HEK293 (cell line): ENCODE data around the gene REST.

Experiments
- EGR2 ChIP-seq: fragments of 450-650 bp; formaldehyde crosslinking; IDR thresholded peaks from 2 replicates; pipeline ENCODE4 v1.5.1; 2016; ENCODE audit warnings: low read depth, missing biosample characterization, missing genetic modification characterization
- GLIS2 ChIP-seq: fragments of 450-650 bp; formaldehyde crosslinking; IDR thresholded peaks from 2 replicates; pipeline ENCODE4 v1.5.1; 2016; ENCODE audit warnings: missing biosample characterization, missing genetic modification characterization
- HOXC10 ChIP-seq: sonication (generic); formaldehyde crosslinking; IDR thresholded peaks from 2 replicates; pipeline ENCODE4 v1.8.1; 2023; ENCODE audit warnings: mild to moderate bottlenecking, missing genetic modification reagents
- REPIN1 ChIP-seq: fragments of 450-650 bp; formaldehyde crosslinking; IDR thresholded peaks from 2 replicates; pipeline ENCODE4 v1.5.1; 2017; ENCODE audit warnings: missing biosample characterization, missing genetic modification characterization, low read depth
- ZBTB1 ChIP-seq: fragments of 450-650 bp; formaldehyde crosslinking; IDR thresholded peaks from 2 replicates; pipeline ENCODE4 v1.5.1; 2016; ENCODE audit warnings: missing biosample characterization, missing genetic modification characterization
- ZNF157 ChIP-seq: fragments of 450-650 bp; formaldehyde crosslinking; IDR thresholded peaks from 2 replicates; pipeline ENCODE4 v1.5.1; 2016; ENCODE audit warnings: missing biosample characterization, missing genetic modification characterization
- ZNF274 ChIP-seq, 2 experiments: fragments of 200-500 bp in 1 of 2; fragments of 450-650 bp in 1 of 2; sonication (Bioruptor generic) in 1 of 2; formaldehyde crosslinking in 1 of 2; IDR thresholded peaks; 2 replicates each; pipeline versions ENCODE4 v1.5.1 to v1.6.1; 2014 to 2016; ENCODE audit warnings: borderline replicate concordance in 1 of 2, inconsistent platforms in 1 of 2, low read length in 1 of 2, missing biosample characterization in 1 of 2, missing genetic modification characterization in 1 of 2
- ZNF561 ChIP-seq: fragments of 450-650 bp; IDR thresholded peaks from 2 replicates; pipeline ENCODE4 v1.5.1; 2018; ENCODE audit warnings: missing biosample characterization, missing genetic modification characterization, borderline replicate concordance
- ZNF707 ChIP-seq: fragments of 450-650 bp; formaldehyde crosslinking; IDR thresholded peaks from 2 replicates; pipeline ENCODE4 v1.5.1; 2016; ENCODE audit warnings: missing biosample characterization, missing genetic modification characterization
- TF ChIP-seq, protein P1 (sequence below): fragments of 450-650 bp; formaldehyde crosslinking; IDR thresholded peaks from 2 replicates; pipeline ENCODE4 v1.5.1; 2016; ENCODE audit warnings: missing biosample characterization, missing genetic modification characterization
- TF ChIP-seq, protein P2 (sequence below): fragments of 450-650 bp; formaldehyde crosslinking; IDR thresholded peaks from 2 replicates; pipeline ENCODE4 v1.5.1; 2016; ENCODE audit warnings: missing biosample characterization, missing genetic modification characterization
- TF ChIP-seq, protein P3 (sequence below): fragments of 450-650 bp; IDR thresholded peaks from 2 replicates; pipeline ENCODE4 v1.5.1; 2018; ENCODE audit warnings: missing biosample characterization, mild to moderate bottlenecking, missing genetic modification characterization
- TF ChIP-seq, protein P4 (sequence below): fragments of 450-650 bp; formaldehyde crosslinking; IDR thresholded peaks from 2 replicates; pipeline ENCODE4 v1.5.1; 2017; ENCODE audit warnings: missing biosample characterization, mild to moderate bottlenecking, missing genetic modification characterization, moderate library complexity
- TF ChIP-seq, protein P5 (sequence below): fragments of 450-650 bp; formaldehyde crosslinking; conservative IDR thresholded peaks from 2 replicates; pipeline ENCODE4 v1.5.1; 2016; ENCODE audit warnings: low read depth, missing biosample characterization, missing genetic modification characterization

DNA sequence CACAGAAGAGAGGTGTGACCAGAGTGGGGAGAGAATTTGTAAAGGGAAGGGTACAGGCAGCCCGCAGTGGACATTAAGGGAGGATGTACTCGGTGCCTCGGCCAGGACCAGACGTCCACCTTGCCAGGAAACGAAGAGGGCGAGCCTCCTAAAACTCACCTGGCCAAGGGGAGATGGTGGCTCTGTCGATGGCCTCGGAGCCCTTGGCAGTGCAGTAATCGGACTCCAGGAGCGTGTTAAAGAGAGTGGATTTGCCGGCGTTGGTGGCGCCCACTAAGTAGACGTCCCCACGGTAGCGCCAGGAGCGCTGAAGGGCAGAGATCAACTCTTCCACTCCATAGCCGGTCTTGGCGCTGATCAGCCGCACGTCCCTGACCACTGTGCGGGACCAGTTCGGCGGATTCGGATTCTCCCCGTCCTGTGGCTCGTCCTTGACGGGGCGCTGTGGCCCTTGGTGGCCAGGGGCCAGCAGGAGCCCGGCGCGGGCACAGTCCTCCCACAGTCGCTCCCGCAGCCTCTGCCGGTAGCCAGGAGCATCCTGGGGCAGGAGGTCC, 68.7 kb downstream of the REST start:
- no peak for TF ChIP-seq ZNF274 (IDR thresholded peaks at IDR 0.05; ENCODE audit: low read length)
- TF ChIP-seq ZNF274 (tag by site-specific recombination; IDR thresholded peaks at IDR 0.05; ENCODE audit: borderline replicate concordance), result no peak
- TF ChIP-seq ZBTB1 (tag by site-specific recombination), result no peak
- TF ChIP-seq, protein P1, sequence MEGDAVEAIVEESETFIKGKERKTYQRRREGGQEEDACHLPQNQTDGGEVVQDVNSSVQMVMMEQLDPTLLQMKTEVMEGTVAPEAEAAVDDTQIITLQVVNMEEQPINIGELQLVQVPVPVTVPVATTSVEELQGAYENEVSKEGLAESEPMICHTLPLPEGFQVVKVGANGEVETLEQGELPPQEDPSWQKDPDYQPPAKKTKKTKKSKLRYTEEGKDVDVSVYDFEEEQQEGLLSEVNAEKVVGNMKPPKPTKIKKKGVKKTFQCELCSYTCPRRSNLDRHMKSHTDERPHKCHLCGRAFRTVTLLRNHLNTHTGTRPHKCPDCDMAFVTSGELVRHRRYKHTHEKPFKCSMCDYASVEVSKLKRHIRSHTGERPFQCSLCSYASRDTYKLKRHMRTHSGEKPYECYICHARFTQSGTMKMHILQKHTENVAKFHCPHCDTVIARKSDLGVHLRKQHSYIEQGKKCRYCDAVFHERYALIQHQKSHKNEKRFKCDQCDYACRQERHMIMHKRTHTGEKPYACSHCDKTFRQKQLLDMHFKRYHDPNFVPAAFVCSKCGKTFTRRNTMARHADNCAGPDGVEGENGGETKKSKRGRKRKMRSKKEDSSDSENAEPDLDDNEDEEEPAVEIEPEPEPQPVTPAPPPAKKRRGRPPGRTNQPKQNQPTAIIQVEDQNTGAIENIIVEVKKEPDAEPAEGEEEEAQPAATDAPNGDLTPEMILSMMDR (tag by site-specific recombination), result no peak
- no peak for TF ChIP-seq REPIN1 (tag by site-specific recombination)
- TF ChIP-seq, protein P2, sequence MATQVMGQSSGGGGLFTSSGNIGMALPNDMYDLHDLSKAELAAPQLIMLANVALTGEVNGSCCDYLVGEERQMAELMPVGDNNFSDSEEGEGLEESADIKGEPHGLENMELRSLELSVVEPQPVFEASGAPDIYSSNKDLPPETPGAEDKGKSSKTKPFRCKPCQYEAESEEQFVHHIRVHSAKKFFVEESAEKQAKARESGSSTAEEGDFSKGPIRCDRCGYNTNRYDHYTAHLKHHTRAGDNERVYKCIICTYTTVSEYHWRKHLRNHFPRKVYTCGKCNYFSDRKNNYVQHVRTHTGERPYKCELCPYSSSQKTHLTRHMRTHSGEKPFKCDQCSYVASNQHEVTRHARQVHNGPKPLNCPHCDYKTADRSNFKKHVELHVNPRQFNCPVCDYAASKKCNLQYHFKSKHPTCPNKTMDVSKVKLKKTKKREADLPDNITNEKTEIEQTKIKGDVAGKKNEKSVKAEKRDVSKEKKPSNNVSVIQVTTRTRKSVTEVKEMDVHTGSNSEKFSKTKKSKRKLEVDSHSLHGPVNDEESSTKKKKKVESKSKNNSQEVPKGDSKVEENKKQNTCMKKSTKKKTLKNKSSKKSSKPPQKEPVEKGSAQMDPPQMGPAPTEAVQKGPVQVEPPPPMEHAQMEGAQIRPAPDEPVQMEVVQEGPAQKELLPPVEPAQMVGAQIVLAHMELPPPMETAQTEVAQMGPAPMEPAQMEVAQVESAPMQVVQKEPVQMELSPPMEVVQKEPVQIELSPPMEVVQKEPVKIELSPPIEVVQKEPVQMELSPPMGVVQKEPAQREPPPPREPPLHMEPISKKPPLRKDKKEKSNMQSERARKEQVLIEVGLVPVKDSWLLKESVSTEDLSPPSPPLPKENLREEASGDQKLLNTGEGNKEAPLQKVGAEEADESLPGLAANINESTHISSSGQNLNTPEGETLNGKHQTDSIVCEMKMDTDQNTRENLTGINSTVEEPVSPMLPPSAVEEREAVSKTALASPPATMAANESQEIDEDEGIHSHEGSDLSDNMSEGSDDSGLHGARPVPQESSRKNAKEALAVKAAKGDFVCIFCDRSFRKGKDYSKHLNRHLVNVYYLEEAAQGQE, result no peak
- no peak for TF ChIP-seq EGR2 (tag by site-specific recombination)
- TF ChIP-seq ZNF157 (tag by site-specific recombination), result no peak
- TF ChIP-seq, protein P3, sequence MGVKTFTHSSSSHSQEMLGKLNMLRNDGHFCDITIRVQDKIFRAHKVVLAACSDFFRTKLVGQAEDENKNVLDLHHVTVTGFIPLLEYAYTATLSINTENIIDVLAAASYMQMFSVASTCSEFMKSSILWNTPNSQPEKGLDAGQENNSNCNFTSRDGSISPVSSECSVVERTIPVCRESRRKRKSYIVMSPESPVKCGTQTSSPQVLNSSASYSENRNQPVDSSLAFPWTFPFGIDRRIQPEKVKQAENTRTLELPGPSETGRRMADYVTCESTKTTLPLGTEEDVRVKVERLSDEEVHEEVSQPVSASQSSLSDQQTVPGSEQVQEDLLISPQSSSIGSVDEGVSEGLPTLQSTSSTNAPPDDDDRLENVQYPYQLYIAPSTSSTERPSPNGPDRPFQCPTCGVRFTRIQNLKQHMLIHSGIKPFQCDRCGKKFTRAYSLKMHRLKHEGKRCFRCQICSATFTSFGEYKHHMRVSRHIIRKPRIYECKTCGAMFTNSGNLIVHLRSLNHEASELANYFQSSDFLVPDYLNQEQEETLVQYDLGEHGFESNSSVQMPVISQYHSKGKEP, result no peak
- TF ChIP-seq, protein P4, sequence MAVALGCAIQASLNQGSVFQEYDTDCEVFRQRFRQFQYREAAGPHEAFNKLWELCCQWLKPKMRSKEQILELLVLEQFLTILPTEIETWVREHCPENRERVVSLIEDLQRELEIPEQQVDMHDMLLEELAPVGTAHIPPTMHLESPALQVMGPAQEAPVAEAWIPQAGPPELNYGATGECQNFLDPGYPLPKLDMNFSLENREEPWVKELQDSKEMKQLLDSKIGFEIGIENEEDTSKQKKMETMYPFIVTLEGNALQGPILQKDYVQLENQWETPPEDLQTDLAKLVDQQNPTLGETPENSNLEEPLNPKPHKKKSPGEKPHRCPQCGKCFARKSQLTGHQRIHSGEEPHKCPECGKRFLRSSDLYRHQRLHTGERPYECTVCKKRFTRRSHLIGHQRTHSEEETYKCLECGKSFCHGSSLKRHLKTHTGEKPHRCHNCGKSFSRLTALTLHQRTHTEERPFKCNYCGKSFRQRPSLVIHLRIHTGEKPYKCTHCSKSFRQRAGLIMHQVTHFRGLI (tag by site-specific recombination), result no peak
- TF ChIP-seq, protein P5, sequence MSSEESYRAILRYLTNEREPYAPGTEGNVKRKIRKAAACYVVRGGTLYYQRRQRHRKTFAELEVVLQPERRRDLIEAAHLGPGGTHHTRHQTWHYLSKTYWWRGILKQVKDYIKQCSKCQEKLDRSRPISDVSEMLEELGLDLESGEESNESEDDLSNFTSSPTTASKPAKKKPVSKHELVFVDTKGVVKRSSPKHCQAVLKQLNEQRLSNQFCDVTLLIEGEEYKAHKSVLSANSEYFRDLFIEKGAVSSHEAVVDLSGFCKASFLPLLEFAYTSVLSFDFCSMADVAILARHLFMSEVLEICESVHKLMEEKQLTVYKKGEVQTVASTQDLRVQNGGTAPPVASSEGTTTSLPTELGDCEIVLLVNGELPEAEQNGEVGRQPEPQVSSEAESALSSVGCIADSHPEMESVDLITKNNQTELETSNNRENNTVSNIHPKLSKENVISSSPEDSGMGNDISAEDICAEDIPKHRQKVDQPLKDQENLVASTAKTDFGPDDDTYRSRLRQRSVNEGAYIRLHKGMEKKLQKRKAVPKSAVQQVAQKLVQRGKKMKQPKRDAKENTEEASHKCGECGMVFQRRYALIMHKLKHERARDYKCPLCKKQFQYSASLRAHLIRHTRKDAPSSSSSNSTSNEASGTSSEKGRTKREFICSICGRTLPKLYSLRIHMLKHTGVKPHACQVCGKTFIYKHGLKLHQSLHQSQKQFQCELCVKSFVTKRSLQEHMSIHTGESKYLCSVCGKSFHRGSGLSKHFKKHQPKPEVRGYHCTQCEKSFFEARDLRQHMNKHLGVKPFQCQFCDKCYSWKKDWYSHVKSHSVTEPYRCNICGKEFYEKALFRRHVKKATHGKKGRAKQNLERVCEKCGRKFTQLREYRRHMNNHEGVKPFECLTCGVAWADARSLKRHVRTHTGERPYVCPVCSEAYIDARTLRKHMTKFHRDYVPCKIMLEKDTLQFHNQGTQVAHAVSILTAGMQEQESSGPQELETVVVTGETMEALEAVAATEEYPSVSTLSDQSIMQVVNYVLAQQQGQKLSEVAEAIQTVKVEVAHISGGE (tag by site-specific recombination), result no peak
- 0 out of 2 replicates have a peak, but pooled peaks have one; percentile 30 for TF ChIP-seq GLIS2 (tag by site-specific recombination)
- no peak for TF ChIP-seq ZNF561 (tag by site-specific recombination)
- TF ChIP-seq HOXC10 (CRISPR knock-in tag), result no peak
- no peak for TF ChIP-seq ZNF707 (tag by site-specific recombination)
